HepG2 (cell line): ENCODE results near the gene DIP2C. TPM values are rescaled to one million over a fixed set of nuclear protein-coding genes. Genes with fewer than 3 reads are reported as not detected.

Experiments
- ATAC-seq: fragments of 200-7000 bp; cut with Tn5 transposase; 3 replicates; pipeline ENCODE4 v1.9.1; 2020; ENCODE audit warnings: mild to moderate bottlenecking, moderate library complexity
- BruUV-seq: library from RNA; stranded (reverse); fragments of 400-500 nt; replicated peaks from 2 replicates; lab custom pipeline; 2021; lab: Mats Ljungman, UMichigan
- CTCF ChIA-PET: fragments of 300-600 bp; formaldehyde crosslinking; extraction: SDS; loops from one replicate; lab custom pipeline; 2021; ENCODE audit warnings: low total read pairs, inconsistent platforms, low intra/inter-chr PET ratio; lab: Yijun Ruan, JAX
- POLR2A ChIA-PET: fragments of 350-600 bp; sonication (Branson Sonifier 250); formaldehyde crosslinking; loops from one replicate; lab custom pipeline; 2020; ENCODE audit warnings: antibody characterized with exemption, inconsistent platforms; lab: Yijun Ruan, JAX
- DNase-seq: peaks from one replicate; pipeline ENCODE4 v3.0.0-alpha.2; 2015; ENCODE audit warnings: low spot score
- FAIRE-seq: peaks from 3 replicates; lab custom pipeline; 2011; peaks lifted over from hg19 to GRCh38; lab: Jason Lieb, UNC
- H2AFZ ChIP-seq: one replicate; pipeline ENCODE4 v1.6.1; 2011; ENCODE audit warnings: low read length, inconsistent platforms
- H3K27ac ChIP-seq: fragments of 300-600 bp; 3 replicates; pipeline ENCODE4 v1.8.0; 2011; ENCODE audit warnings: mixed run types, mild to moderate bottlenecking, mixed read lengths, low read length, inconsistent platforms; ENCODE audit not compliant: insufficient read depth; ENCODE audit errors: extremely low read length
- H3K27me3 ChIP-seq, 2 experiments: fragments of 200-600 bp in 1 of 2; 2 replicates in 1 of 2; 3 replicates in 1 of 2; pipeline versions ENCODE4 v1.6.0 to v1.8.0; 2011; ENCODE audit warnings: low read length in 2 of 2, mild to moderate bottlenecking in 2 of 2, moderate library complexity in 2 of 2, inconsistent platforms in 1 of 2; ENCODE audit not compliant: insufficient read depth in 2 of 2, control insufficient read depth in 1 of 2
- H3K36me3 ChIP-seq, 2 experiments: fragments of 200-600 bp in 1 of 2; replicated peaks in 1 of 2; 2 replicates in 1 of 2; 3 replicates in 1 of 2; pipeline versions ENCODE4 v1.5.1 to v1.8.0; 2011; ENCODE audit warnings: low read length in 2 of 2, inconsistent platforms in 1 of 2; ENCODE audit not compliant: insufficient read depth in 2 of 2, control insufficient read depth in 1 of 2
- H3K4me1 ChIP-seq: 2 replicates; pipeline ENCODE4 v1.5.1; 2012; ENCODE audit warnings: low read length, inconsistent platforms; ENCODE audit not compliant: insufficient read depth
- H3K4me2 ChIP-seq: 2 replicates; pipeline ENCODE4 v1.6.0; 2011; ENCODE audit warnings: low read depth, low read length, inconsistent platforms
- H3K4me3 ChIP-seq, 3 experiments: fragments of 200-600 bp in 1 of 3; sonication (generic), shearing (Covaris generic) in 1 of 3; replicated peaks in 1 of 3; 2 replicates each; pipeline ENCODE4 v1.5.1; 2011 to 2016; ENCODE audit warnings: low read length in 3 of 3, inconsistent platforms in 2 of 3, low read depth in 2 of 3, mild to moderate bottlenecking in 2 of 3, control low read depth in 1 of 3, mixed read lengths in 1 of 3; ENCODE audit not compliant: insufficient read depth in 1 of 3
- H3K79me2 ChIP-seq: one replicate; pipeline ENCODE4 v1.6.1; 2011; ENCODE audit warnings: low read length, inconsistent platforms; ENCODE audit not compliant: insufficient read depth
- H3K9ac ChIP-seq: 2 replicates; pipeline ENCODE4 v1.6.0; 2011; ENCODE audit warnings: mild to moderate bottlenecking, low read depth, low read length, inconsistent platforms; ENCODE audit not compliant: insufficient read depth
- H3K9me3 ChIP-seq: 2 replicates; pipeline ENCODE4 v1.5.1; 2012; ENCODE audit warnings: mild to moderate bottlenecking, low read length
- H4K20me1 ChIP-seq: 2 replicates; pipeline ENCODE4 v1.6.0; 2011; ENCODE audit warnings: inconsistent platforms, mild to moderate bottlenecking, low read length, moderate library complexity; ENCODE audit not compliant: insufficient read depth
- GATA4 ChIP-seq: sonication (generic); IDR thresholded peaks from 2 replicates; pipeline ENCODE4 v1.6.1; 2016; ENCODE audit warnings: antibody characterized with exemption, low read depth, borderline replicate concordance
- IKZF5 ChIP-seq: IDR thresholded peaks from 2 replicates; pipeline ENCODE4 v1.6.1; 2018; ENCODE audit warnings: missing genetic modification reagents, mild to moderate bottlenecking, missing compliant biosample characterization
- TP53 ChIP-seq: sonication (generic); formaldehyde crosslinking; conservative IDR thresholded peaks from 2 replicates; pipeline ENCODE4 v1.4.0; 2020; ENCODE audit warnings: missing genetic modification reagents
- ZBTB21 ChIP-seq: sonication (generic); formaldehyde crosslinking; IDR thresholded peaks from 2 replicates; pipeline ENCODE4 v1.4.0; 2020; ENCODE audit warnings: missing genetic modification reagents
- ZC3H4 ChIP-seq: sonication (generic); formaldehyde crosslinking; IDR thresholded peaks from 2 replicates; pipeline ENCODE4 v1.4.0; 2020; ENCODE audit warnings: missing genetic modification reagents, borderline replicate concordance
- ZNF136 ChIP-seq: sonication (generic); formaldehyde crosslinking; IDR thresholded peaks from 2 replicates; pipeline ENCODE4 v1.8.1; 2022; ENCODE audit warnings: low read depth, mild to moderate bottlenecking, moderate library complexity, missing genetic modification reagents
- ZNF660 ChIP-seq: sonication (generic); formaldehyde crosslinking; IDR thresholded peaks from 2 replicates; pipeline ENCODE4 v1.5.1; 2020; ENCODE audit warnings: mild to moderate bottlenecking, low read depth, missing genetic modification reagents, borderline replicate concordance
- ZNF780A ChIP-seq: sonication (generic); formaldehyde crosslinking; IDR thresholded peaks from 2 replicates; pipeline ENCODE4 v1.8.0; 2022; ENCODE audit warnings: mild to moderate bottlenecking, missing genetic modification reagents, moderate library complexity
- WGBS: methylation state at CpG from one replicate; pipeline ENCODE4 v1.1.6; 2017; ENCODE audit warnings: low lambda C conversion rate; 5-methylcytosine and 5-hydroxymethylcytosine counted together
- in situ Hi-C: cut with HindIII; loops from 2 replicates; pipeline ENCODE4 v1.10.0; 2017; ENCODE audit warnings: low pct_unique_long_range_greater_than_20kb; ENCODE audit not compliant: extremely low pct_ligation_motif_present
- intact Hi-C: fragments of 100-400 bp; cut with micrococcal nuclease; formaldehyde crosslinking; loops from one replicate; pipeline ENCODE4 v1.10.0; 2022; ENCODE audit not compliant: unreplicated experiment
- polyA plus RNA-seq, 8 experiments: library from polyadenylated mRNA; depleted of rRNA in 3 of 8; stranded (reverse) in 7 of 8; unstranded in 1 of 8; fragments of >200 nt; fragmentation: Illumina TruSeq in 4 of 8; extraction: Trizol in 4 of 8; gene quantifications; 2 replicates each; pipeline versions ENCODE4 v1.2.1 to v1.2.3, GENCODE V29; 2011 to 2016; ENCODE audit warnings: low read depth in 4 of 8, missing spikeins in 1 of 8, mixed read lengths in 1 of 8; ENCODE audit not compliant: insufficient read depth in 1 of 8
- total RNA-seq, 5 experiments: library from RNA; depleted of rRNA; stranded (reverse); fragments of >200 nt; fragmentation: Illumina TruSeq; extraction: Trizol; gene quantifications; 2 replicates each; pipeline ENCODE4 v1.2.3, GENCODE V29; 2016; ENCODE audit warnings: low read depth in 1 of 5

Gene DIP2C
- total and polyA plus RNA-seq, 2 of the 13 experiments (the other 11 are each of a cell fraction or from before 2014, with no cell fraction given) = 2.2 to 2.7 TPM

DNA sequence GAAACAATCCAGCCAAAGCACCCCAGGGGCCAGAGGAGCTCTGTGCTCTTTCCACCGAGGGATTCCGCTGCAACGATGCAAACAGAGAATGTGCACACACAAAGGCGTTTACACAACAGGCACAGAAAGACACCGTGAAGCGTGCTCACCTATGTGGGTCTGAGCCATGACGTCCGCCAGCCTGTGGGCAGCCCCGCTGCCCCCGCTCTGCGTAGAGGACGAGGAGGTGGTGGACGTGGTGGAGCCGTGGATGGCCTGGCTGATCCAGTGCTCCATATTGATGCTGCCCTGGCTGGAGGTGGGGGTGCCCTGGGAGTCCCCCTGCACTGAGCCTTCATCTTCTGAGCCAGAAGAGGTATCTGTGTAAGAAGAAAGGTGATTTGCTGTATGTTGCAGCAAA is 266.8 kb downstream of the DIP2C start:
- Histone ChIP-seq H2AFZ (no peak overlapping the region), H3K4me1 (no peaks in the 10 kb centered on the region), H3K9me3 (no peaks in the 10 kb centered on the region), H3K27ac (no peak overlapping the region), H3K4me2 (no peak overlapping the region), H3K9ac (no peak overlapping the region), H3K79me2 (no peaks in the 10 kb centered on the region), H3K4me3 (no peak overlapping the region)
- WGBS = 88% methylated on average over 8 of the region's 14 CpGs
- no TSS peak for BruUV-seq
- POLR2A ChIA-PET = no interaction called here
- in situ Hi-C loops = no loop called here
- TF ChIP-seq GATA4 (no peak), ZNF136 (CRISPR knock-in tag) (no peak), ZBTB21 (CRISPR knock-in tag) (no peak), ZNF780A (CRISPR knock-in tag) (no peak)
- TF ChIP-seq, all 625 proteins: peak for 0
- intact Hi-C loops = no loop called here
- CTCF ChIA-PET = no interaction called here
- no peak for ATAC-seq
- FAIRE-seq = no peak
- DNase-seq = no peak
- Histone ChIP-seq H3K27me3 (no peaks in the 10 kb centered on the region), H4K20me1 (no peaks in the 10 kb centered on the region), H3K36me3 (peaks cover 1 to 7% of the 10 kb centered on the region in 2 experiments; a peak in 3 of 5 replicates)

DNA sequence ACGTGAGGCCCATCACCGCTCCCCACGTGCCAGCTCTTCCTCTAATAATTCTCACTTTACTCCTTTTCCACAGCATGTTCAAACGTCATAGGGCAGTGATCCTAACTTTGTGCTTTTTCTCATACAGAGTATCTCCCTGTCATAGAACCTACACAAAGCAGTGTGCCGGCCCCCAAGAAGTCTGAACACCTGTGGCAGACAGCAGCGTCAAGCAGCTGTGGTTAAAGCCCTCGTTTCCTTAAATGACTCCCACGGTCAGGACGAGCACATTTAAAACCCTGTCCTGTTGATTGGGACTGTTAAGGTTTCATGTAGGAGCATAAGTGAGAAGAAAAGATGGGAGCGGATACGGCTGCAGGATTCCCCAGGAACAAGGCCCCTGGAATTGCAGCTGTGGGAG is 267.2 kb downstream of the DIP2C start:
- POLR2A ChIA-PET = no interaction called here
- no peak overlapping the region for H3K9ac ChIP-seq
- no peak overlapping the region for H3K4me3 ChIP-seq
- ATAC-seq (no peak), FAIRE-seq (no peak), DNase-seq (no peak)
- no TSS peak for BruUV-seq
- no peaks in the 10 kb centered on the region for H3K9me3 ChIP-seq
- no peak overlapping the region for H3K4me2 ChIP-seq
- TF ChIP-seq TP53 (CRISPR knock-in tag) (no peak), ZC3H4 (no peak), IKZF5 (CRISPR knock-in tag) (no peak), ZNF660 (CRISPR knock-in tag) (no peak)
- 93% methylated on average over 11 of the region's 11 CpGs for WGBS
- no peak overlapping the region for H2AFZ ChIP-seq
- H4K20me1 ChIP-seq = no peaks in the 10 kb centered on the region
- CTCF ChIA-PET = no interaction called here
- no peak overlapping the region for H3K27ac ChIP-seq
- H3K36me3 ChIP-seq = peaks cover 1 to 7% of the 10 kb centered on the region in 2 experiments; a peak in 3 of 5 replicates
- in situ Hi-C loops (no loop called here), intact Hi-C loops (no loop called here)
- H3K4me1 ChIP-seq = no peaks in the 10 kb centered on the region
- no peaks in the 10 kb centered on the region for H3K27me3 ChIP-seq
- no peaks in the 10 kb centered on the region for H3K79me2 ChIP-seq
